ENCODE results near the gene SLC26A8.

SLC26A8 gene

GRCh38 chr6:36063318-36064060, 39.0 kb upstream of the SLC26A8 start:
- Mint-ChIP-seq H3K27me3 (no peaks in the 10 kb centered on the region), H3K4me3 (no peak overlapping the region), H3K9me3 (no peaks in the 10 kb centered on the region), H3K27ac (no peak overlapping the region), H3K36me3 (peaks cover 40% of the 10 kb centered on the region), H3K4me1 (peaks cover 10% of the 10 kb centered on the region)
- no peak for DNase-seq
- CTCF ChIA-PET, result interaction anchor here (0.6 kb wide), 1 partner anchor 266 kb away, joined by 3 read pairs; the partner anchor contains the start of gene CLPS

- H3K4me1 Mint-ChIP-seq, result peaks cover 10% of the 10 kb centered on the region
- H3K27ac Mint-ChIP-seq, result no peak overlapping the region
- H3K9me3 Mint-ChIP-seq, result no peaks in the 10 kb centered on the region
- no peak overlapping the region for H3K4me3 Mint-ChIP-seq
- CTCF ChIA-PET, result no interaction called here
- peaks cover 42% of the 10 kb centered on the region for H3K36me3 Mint-ChIP-seq
- no peak for DNase-seq
- H3K27me3 Mint-ChIP-seq, result no peaks in the 10 kb centered on the region
Observed at GRCh38 chr6:36062247-36062646, 37.8 kb upstream of the SLC26A8 start.

- CTCF ChIA-PET, result no interaction called here
- Mint-ChIP-seq H3K4me1 (peaks cover 10% of the 10 kb centered on the region), H3K36me3 (peaks cover 42% of the 10 kb centered on the region)
Observed at GRCh38 chr6:36061236-36061635, 36.8 kb upstream of the SLC26A8 start.

GRCh38 chr6:36056178-36056577, 31.7 kb upstream of the SLC26A8 start:
- no peak overlapping the region for H3K27ac Mint-ChIP-seq
- no peaks in the 10 kb centered on the region for H3K9me3 Mint-ChIP-seq

More at GRCh38 chr6:36061236-36061635, 36.8 kb upstream of the SLC26A8 start:
- no peaks in the 10 kb centered on the region for H3K9me3 Mint-ChIP-seq
- no peaks in the 10 kb centered on the region for H3K27me3 Mint-ChIP-seq
- no peak for DNase-seq
- H3K27ac Mint-ChIP-seq, result no peak overlapping the region
- H3K4me3 Mint-ChIP-seq, result no peak overlapping the region

GRCh38 chr6:36054956-36055355, 30.5 kb upstream of the SLC26A8 start:
- CTCF ChIA-PET, result no interaction called here
- Mint-ChIP-seq H3K27me3 (no peaks in the 10 kb centered on the region), H3K36me3 (peaks cover 10% of the 10 kb centered on the region), H3K4me3 (no peak overlapping the region), H3K27ac (no peak overlapping the region), H3K9me3 (no peaks in the 10 kb centered on the region), H3K4me1 (peaks cover 7% of the 10 kb centered on the region)
- no peak for DNase-seq

More at GRCh38 chr6:36056178-36056577, 31.7 kb upstream of the SLC26A8 start:
- Mint-ChIP-seq H3K36me3 (peaks cover 21% of the 10 kb centered on the region), H3K27me3 (no peaks in the 10 kb centered on the region), H3K4me1 (peaks cover 7% of the 10 kb centered on the region), H3K4me3 (no peak overlapping the region)
- no peak for DNase-seq
- CTCF ChIA-PET, result no interaction called here

GRCh38 chr6:36054415-36054814, 30.0 kb upstream of the SLC26A8 start:
- Mint-ChIP-seq H3K27ac (no peak overlapping the region), H3K4me1 (peaks cover 7% of the 10 kb centered on the region), H3K9me3 (no peaks in the 10 kb centered on the region), H3K4me3 (no peak overlapping the region), H3K27me3 (no peaks in the 10 kb centered on the region), H3K36me3 (peaks cover 5% of the 10 kb centered on the region)
- DNase-seq, result no peak
- CTCF ChIA-PET, result no interaction called here

GRCh38 chr6:36053878-36054277, 29.4 kb upstream of the SLC26A8 start:
- no peak overlapping the region for H3K27ac Mint-ChIP-seq
- H3K9me3 Mint-ChIP-seq, result no peaks in the 10 kb centered on the region
- no peaks in the 10 kb centered on the region for H3K27me3 Mint-ChIP-seq
- CTCF ChIA-PET, result no interaction called here
- H3K4me3 Mint-ChIP-seq, result no peak overlapping the region
- peaks cover 2% of the 10 kb centered on the region for H3K36me3 Mint-ChIP-seq
- DNase-seq, result no peak
- peaks cover 7% of the 10 kb centered on the region for H3K4me1 Mint-ChIP-seq

- Mint-ChIP-seq H3K4me1 (peaks cover 9% of the 10 kb centered on the region), H3K27ac (no peak overlapping the region), H3K4me3 (no peak overlapping the region), H3K27me3 (no peaks in the 10 kb centered on the region), H3K9me3 (no peaks in the 10 kb centered on the region), H3K36me3 (peaks cover 2% of the 10 kb centered on the region)
- no peak for DNase-seq
- CTCF ChIA-PET, result no interaction called here
Observed at GRCh38 chr6:36052097-36052496, 27.7 kb upstream of the SLC26A8 start.

- Mint-ChIP-seq H3K27me3 (no peaks in the 10 kb centered on the region), H3K9me3 (no peaks in the 10 kb centered on the region), H3K36me3 (peaks cover 6% of the 10 kb centered on the region), H3K4me3 (no peak overlapping the region), H3K27ac (no peak overlapping the region), H3K4me1 (peaks cover 13% of the 10 kb centered on the region)
- CTCF ChIA-PET, result no interaction called here
- DNase-seq, result no peak
Observed at GRCh38 chr6:36050947-36051710, 26.7 kb upstream of the SLC26A8 start.

GRCh38 chr6:36050305-36050704, 25.9 kb upstream of the SLC26A8 start:
- Mint-ChIP-seq H3K9me3 (no peaks in the 10 kb centered on the region), H3K4me1 (peaks cover 13% of the 10 kb centered on the region), H3K4me3 (no peak overlapping the region), H3K36me3 (peaks cover 7% of the 10 kb centered on the region), H3K27me3 (no peaks in the 10 kb centered on the region), H3K27ac (no peak overlapping the region)
- CTCF ChIA-PET, result no interaction called here
- DNase-seq, result peak; percentile 24

- Mint-ChIP-seq H3K27me3 (no peaks in the 10 kb centered on the region), H3K27ac (no peak overlapping the region), H3K4me1 (peaks cover 10% of the 10 kb centered on the region), H3K4me3 (no peak overlapping the region), H3K9me3 (no peaks in the 10 kb centered on the region), H3K36me3 (peaks cover 8% of the 10 kb centered on the region)
- DNase-seq, result no peak
- CTCF ChIA-PET, result no interaction called here
Observed at GRCh38 chr6:36049582-36049981, 25.1 kb upstream of the SLC26A8 start.

- no peak for DNase-seq
- H3K9me3 Mint-ChIP-seq, result no peaks in the 10 kb centered on the region
- H3K27ac Mint-ChIP-seq, result no peak overlapping the region
- H3K4me1 Mint-ChIP-seq, result peaks cover 25% of the 10 kb centered on the region
- H3K27me3 Mint-ChIP-seq, result no peaks in the 10 kb centered on the region
- H3K4me3 Mint-ChIP-seq, result no peak overlapping the region
- H3K36me3 Mint-ChIP-seq, result peaks cover 21% of the 10 kb centered on the region
- CTCF ChIA-PET, result interaction anchor here (0.7 to 1.6 kb wide), 2 partner anchors 52 to 474 kb away, joined by 4 read pairs; no protein-coding TSS in a partner anchor
Observed at GRCh38 chr6:36042618-36043260, 18.3 kb upstream of the SLC26A8 start.

- no peak overlapping the region for H3K27ac Mint-ChIP-seq
- CTCF ChIA-PET, result no interaction called here
- H3K4me1 Mint-ChIP-seq, result peaks cover 27% of the 10 kb centered on the region
- peaks cover 20% of the 10 kb centered on the region for H3K36me3 Mint-ChIP-seq
- H3K9me3 Mint-ChIP-seq, result no peaks in the 10 kb centered on the region
- H3K27me3 Mint-ChIP-seq, result no peaks in the 10 kb centered on the region
- no peak overlapping the region for H3K4me3 Mint-ChIP-seq
- DNase-seq, result no peak
Observed at GRCh38 chr6:36040958-36041357, 16.5 kb upstream of the SLC26A8 start.

- no peak for DNase-seq
- CTCF ChIA-PET, result interaction anchor here (2.6 kb wide), 1 partner anchor 10 kb away, joined by 9 read pairs; no protein-coding TSS in a partner anchor
- H3K27me3 Mint-ChIP-seq, result no peaks in the 10 kb centered on the region
- H3K27ac Mint-ChIP-seq, result no peak overlapping the region
- H3K36me3 Mint-ChIP-seq, result peaks cover 18% of the 10 kb centered on the region
- no peak overlapping the region for H3K4me3 Mint-ChIP-seq
- no peaks in the 10 kb centered on the region for H3K9me3 Mint-ChIP-seq
- peaks cover 34% of the 10 kb centered on the region for H3K4me1 Mint-ChIP-seq
Observed at GRCh38 chr6:36039112-36039511, 14.7 kb upstream of the SLC26A8 start.
